SK-N-SH treated with all-trans-retinoic acid at 6 μM for 48 hours (cell line): ENCODE data around the gene PUDP.

ENCODE experiments used
- CSDC2 ChIP-seq: fragments of 250-450 bp; sonication (Bioruptor Pico); IDR thresholded peaks from 2 replicates; pipeline ENCODE4 v1.5.0; 2020; ENCODE audit warnings: mild to moderate bottlenecking, moderate library complexity
- PATZ1 ChIP-seq: fragments of 250-450 bp; sonication (Bioruptor Pico); IDR thresholded peaks from 2 replicates; pipeline ENCODE4 v1.8.0; 2020; ENCODE audit warnings: mild to moderate bottlenecking, moderate library complexity, borderline replicate concordance
- SNAI2 ChIP-seq: fragments of 250-450 bp; sonication (Bioruptor Pico); IDR thresholded peaks from 2 replicates; pipeline ENCODE4 v1.5.0; 2020; ENCODE audit warnings: mild to moderate bottlenecking, moderate library complexity
- ZNF565 ChIP-seq: fragments of 450-650 bp; formaldehyde crosslinking; conservative IDR thresholded peaks from 2 replicates; pipeline ENCODE4 v1.5.0; 2020; ENCODE audit warnings: low read depth, mild to moderate bottlenecking, moderate library complexity

GRCh38 chrX:7062276-7062675, 85.7 kb downstream of the PUDP start:
- TF ChIP-seq PATZ1 (CRISPR knock-in tag) (no peak), ZNF565 (CRISPR knock-in tag) (no peak), SNAI2 (no peak), CSDC2 (CRISPR knock-in tag) (no peak)
